Stomach smooth muscle (tissue), 2 donors: ENCODE data around the gene TMEM81.

Source experiments
- H3K27ac ChIP-seq: one replicate; pipeline ENCODE4 v1.7.0; 2013; ENCODE audit warnings: mild to moderate bottlenecking, low read length, inconsistent platforms
- H3K27me3 ChIP-seq, 2 donors: one replicate each; pipeline ENCODE4 v1.7.0; 2013; ENCODE audit warnings: low read length in 2 of 2; ENCODE audit not compliant: insufficient read depth in 2 of 2, control insufficient read depth in 1 of 2
- H3K36me3 ChIP-seq, 2 donors: one replicate each; pipeline ENCODE4 v1.7.0; 2013; ENCODE audit warnings: low read length in 2 of 2; ENCODE audit not compliant: control insufficient read depth in 2 of 2, insufficient read depth in 2 of 2
- H3K4me1 ChIP-seq: one replicate; pipeline ENCODE4 v1.7.0; 2013; ENCODE audit warnings: low read length; ENCODE audit not compliant: control insufficient read depth, insufficient read depth
- H3K4me3 ChIP-seq, 2 donors: one replicate each; pipeline ENCODE4 v1.7.0; 2013; ENCODE audit warnings: low read length in 2 of 2
- H3K9ac ChIP-seq, 2 donors: one replicate each; pipeline ENCODE4 v1.7.0; 2013; ENCODE audit warnings: low read length in 2 of 2, mild to moderate bottlenecking in 1 of 2
- H3K9me3 ChIP-seq, 2 donors: one replicate each; pipeline ENCODE4 v1.7.0; 2013; ENCODE audit warnings: low read length in 2 of 2; ENCODE audit not compliant: control insufficient read depth in 2 of 2
- donor health status: healthy.
- donor health status: Pancreatic carcinoma.

Gene TMEM81

GRCh38 chr1:205109711-205110110 is 25.5 kb upstream of the TMEM81 start:
- no peak overlapping the region for H3K9ac ChIP-seq
- no peak overlapping the region for H3K4me3 ChIP-seq
- no peaks in the 10 kb centered on the region for H3K9me3 ChIP-seq
- no peak overlapping the region for H3K27ac ChIP-seq
- no peaks in the 10 kb centered on the region for H3K4me1 ChIP-seq
- peaks cover 19 to 28% of the 10 kb centered on the region in 2 donors for H3K36me3 ChIP-seq
- H3K27me3 ChIP-seq = no peaks in the 10 kb centered on the region

GRCh38 chr1:205109269-205109668 is 25.0 kb upstream of the TMEM81 start:
- Histone ChIP-seq H3K9me3 (no peaks in the 10 kb centered on the region), H3K36me3 (peaks cover 22 to 30% of the 10 kb centered on the region in 2 donors), H3K4me1 (no peaks in the 10 kb centered on the region), H3K4me3 (no peak overlapping the region), H3K9ac (no peak overlapping the region), H3K27ac (no peak overlapping the region), H3K27me3 (no peaks in the 10 kb centered on the region)

- no peak overlapping the region for H3K4me3 ChIP-seq
- H3K4me1 ChIP-seq = no peaks in the 10 kb centered on the region
- H3K9ac ChIP-seq = no peak overlapping the region
- no peak overlapping the region for H3K27ac ChIP-seq
- peaks cover 23 to 32% of the 10 kb centered on the region in 2 donors for H3K36me3 ChIP-seq
- H3K9me3 ChIP-seq = no peaks in the 10 kb centered on the region
- H3K27me3 ChIP-seq = no peaks in the 10 kb centered on the region
These were observed 24.2 kb upstream of the TMEM81 start for GRCh38 chr1:205108464-205108863.

GRCh38 chr1:205107327-205107726 is 23.1 kb upstream of the TMEM81 start:
- Histone ChIP-seq H3K27me3 (no peaks in the 10 kb centered on the region), H3K9me3 (no peaks in the 10 kb centered on the region), H3K36me3 (peaks cover 27 to 33% of the 10 kb centered on the region in 2 donors), H3K27ac (no peak overlapping the region), H3K9ac (no peak overlapping the region), H3K4me1 (no peaks in the 10 kb centered on the region), H3K4me3 (no peak overlapping the region)

GRCh38 chr1:205102404-205102803 is 18.1 kb upstream of the TMEM81 start:
- Histone ChIP-seq H3K27ac (no peak overlapping the region), H3K36me3 (peaks cover 52 to 57% of the 10 kb centered on the region in 2 donors), H3K27me3 (no peaks in the 10 kb centered on the region), H3K4me3 (no peak overlapping the region), H3K9ac (no peak overlapping the region), H3K4me1 (no peaks in the 10 kb centered on the region), H3K9me3 (no peaks in the 10 kb centered on the region)

GRCh38 chr1:205098242-205098641 is 14.0 kb upstream of the TMEM81 start:
- Histone ChIP-seq H3K36me3 (peaks cover 64 to 65% of the 10 kb centered on the region in 2 donors), H3K9ac (no peak overlapping the region), H3K27me3 (no peaks in the 10 kb centered on the region)

GRCh38 chr1:205095422-205095821 is 11.2 kb upstream of the TMEM81 start:
- Histone ChIP-seq H3K27me3 (no peaks in the 10 kb centered on the region), H3K4me1 (no peaks in the 10 kb centered on the region), H3K36me3 (peaks cover 57 to 68% of the 10 kb centered on the region in 2 donors), H3K9me3 (no peaks in the 10 kb centered on the region), H3K4me3 (no peak overlapping the region), H3K9ac (no peak overlapping the region), H3K27ac (no peak overlapping the region)

More at GRCh38 chr1:205098242-205098641, 14.0 kb upstream of the TMEM81 start:
- Histone ChIP-seq H3K9me3 (no peaks in the 10 kb centered on the region), H3K4me1 (no peaks in the 10 kb centered on the region), H3K4me3 (no peak overlapping the region), H3K27ac (no peak overlapping the region)

GRCh38 chr1:205091043-205091740 is 6.9 kb upstream of the TMEM81 start:
- no peak overlapping the region for H3K4me3 ChIP-seq
- H3K36me3 ChIP-seq = peaks cover 33 to 53% of the 10 kb centered on the region in 2 donors
- H3K27ac ChIP-seq = no peak overlapping the region
- H3K27me3 ChIP-seq = no peaks in the 10 kb centered on the region
- no peak overlapping the region for H3K9ac ChIP-seq
- no peaks in the 10 kb centered on the region for H3K9me3 ChIP-seq
- H3K4me1 ChIP-seq = no peaks in the 10 kb centered on the region

- Histone ChIP-seq H3K27me3 (no peaks in the 10 kb centered on the region), H3K36me3 (peaks cover 28 to 41% of the 10 kb centered on the region in 2 donors), H3K27ac (no peak overlapping the region), H3K9me3 (no peaks in the 10 kb centered on the region), H3K9ac (no peak overlapping the region), H3K4me1 (no peaks in the 10 kb centered on the region), H3K4me3 (no peak overlapping the region)
These were observed 4.1 kb upstream of the TMEM81 start for GRCh38 chr1:205088341-205088740.

GRCh38 chr1:205082431-205082830 is 1.8 kb downstream of the TMEM81 start:
- Histone ChIP-seq H3K4me1 (no peaks in the 10 kb centered on the region), H3K27me3 (no peaks in the 10 kb centered on the region), H3K4me3 (no peak overlapping the region), H3K9me3 (no peaks in the 10 kb centered on the region), H3K27ac (no peak overlapping the region), H3K36me3 (peaks cover 10 to 20% of the 10 kb centered on the region in 2 donors), H3K9ac (no peak overlapping the region)

- no peak overlapping the region for H3K27ac ChIP-seq
These were observed 6.3 kb downstream of the TMEM81 start for GRCh38 chr1:205077934-205078311.

More at GRCh38 chr1:205077934-205078311, 6.3 kb downstream of the TMEM81 start:
- Histone ChIP-seq H3K9me3 (no peaks in the 10 kb centered on the region), H3K27me3 (no peaks in the 10 kb centered on the region), H3K4me3 (no peak overlapping the region), H3K36me3 (peaks cover 0 to 5% of the 10 kb centered on the region in 2 donors), H3K4me1 (no peaks in the 10 kb centered on the region), H3K9ac (no peak overlapping the region)
